ENCODE measurements around the gene KREMEN1. TPM values are rescaled to one million over a fixed set of nuclear protein-coding genes. Genes with fewer than 3 reads are reported as not detected.

The KREMEN1 gene
- total and polyA plus RNA-seq, 2 of the 4 experiments (the other 2 are of a cell fraction) = 2.9 to 4.6 TPM

- H3K79me1 ChIP-seq (ENCODE audit: low read depth in 1 of 2, low read length in 2 of 2) = no peaks in the 10 kb centered on the region
- no peaks in the 10 kb centered on the region for H3K9me3 ChIP-seq (ENCODE audit: control insufficient read depth, insufficient read depth, low read length)
- TF ChIP-seq MAFK (IDR thresholded peaks at IDR 0.05; ENCODE audit: low read depth, low read length) (peak; percentile 85), USF2 (IDR thresholded peaks at IDR 0.05; ENCODE audit: low read depth, low read length) (no peak), CEBPB (IDR thresholded peaks at IDR 0.05; ENCODE audit: low read depth, low read length) (no peak), POLR2A (IDR thresholded peaks at IDR 0.05; ENCODE audit: low read depth, low read length) (no peak), RCOR1 (IDR thresholded peaks at IDR 0.05; ENCODE audit: insufficient replicate concordance, low read length) (no peak), RFX5 (IDR thresholded peaks at IDR 0.05; ENCODE audit: low read depth, low read length) (no peak)
- no peak overlapping the region for H3K4me3 ChIP-seq (ENCODE audit: insufficient read depth, low read depth, low read length)
- H3K27ac ChIP-seq (ENCODE audit: insufficient read depth, low read length) = no peak overlapping the region
- no peak overlapping the region for H2AK9ac ChIP-seq (replicated peaks; ENCODE audit: low read depth, low read length, poor library complexity)
- H3K18ac ChIP-seq (ENCODE audit: low read depth, low read length) = no peak overlapping the region
- no peak overlapping the region for H3K4me2 ChIP-seq (ENCODE audit: low read depth, low read length)
- no peak overlapping the region for H3K4ac ChIP-seq (ENCODE audit: low read depth, low read length)
- H3K9ac ChIP-seq (ENCODE audit: low read depth, low read length) = no peak overlapping the region
- H3K27me3 ChIP-seq (ENCODE audit: control insufficient read depth, insufficient read depth, low read length) = no peaks in the 10 kb centered on the region
- intact Hi-C loops (cut with micrococcal nuclease) (no loop called here), in situ Hi-C loops (cut with MboI; ENCODE audit: low sequenced_read_pairs) (no loop called here), dilution Hi-C loops (cut with HindIII; ENCODE audit: low sequenced_read_pairs, unreplicated experiment) (no loop called here)
- no peak overlapping the region for H2BK20ac ChIP-seq (ENCODE audit: low read depth, low read length)
- ATAC-seq (ENCODE audit: low read depth) (no peak), DNase-seq (no peak)
- H3K4me1 ChIP-seq (ENCODE audit: control insufficient read depth, insufficient read depth, low read length) = peaks cover 1% of the 10 kb centered on the region; the same call in 1 of the 2 replicates
- H3K14ac ChIP-seq (replicated peaks; ENCODE audit: low read depth, low read length) = no peak overlapping the region
- H4K8ac ChIP-seq (ENCODE audit: low read depth in 2 of 2, low read length in 2 of 2) = no peak overlapping the region
- H2AK5ac ChIP-seq (ENCODE audit: low read depth, low read length) = no peak overlapping the region
- no peaks in the 10 kb centered on the region for H3K9me1 ChIP-seq (ENCODE audit: insufficient read depth, low read length)
- H3K23ac ChIP-seq (ENCODE audit: low read depth, low read length) = no peak overlapping the region
- 94% methylated on average over 2 of the region's 7 CpGs; no CpG with 5 or more reads in 1 of the 2 experiments for WGBS, 2 experiments (ENCODE audit: extremely low coverage in 2 of 2, insufficient read length in 1 of 2)
- no peak overlapping the region for H2AFZ ChIP-seq (replicated peaks; ENCODE audit: low read length, poor library complexity)
- H3K56ac ChIP-seq (ENCODE audit: extremely low read depth, insufficient read depth, low read length) = no peak overlapping the region
- no peak overlapping the region for H2BK15ac ChIP-seq (ENCODE audit: low read depth, low read length)
- BruUV-seq (replicated peaks) = no TSS peak
- H4K91ac ChIP-seq (ENCODE audit: insufficient read depth, low read depth, low read length) = no peak overlapping the region
- H4K5ac ChIP-seq (ENCODE audit: low read depth, low read length) = no peak overlapping the region
- no peak overlapping the region for H2BK5ac ChIP-seq (ENCODE audit: low read depth, low read length, poor library complexity, severe bottlenecking)
- no peaks in the 10 kb centered on the region for H3K36me3 ChIP-seq (ENCODE audit: control insufficient read depth, insufficient read depth, low read length)
- ChIA-PET CTCF (no interaction called here), POLR2A (ENCODE audit: unreplicated experiment) (no interaction called here)
- H2BK120ac ChIP-seq (ENCODE audit: low read depth, low read length) = no peak overlapping the region
- no peaks in the 10 kb centered on the region for H4K20me1 ChIP-seq (ENCODE audit: insufficient read depth, low read length)
Observed at GRCh38 chr22:29082826-29083545, 10.2 kb downstream of the KREMEN1 start.
